HG03575 (cell line): Measurements from ENCODE around the gene SEMA4D.
"Not testable (repeated sequence)": the region's sequence is repeated elsewhere in the genome, so short reads cannot be mapped to it uniquely, and the experiment has no call there.

Experiments used
- ATAC-seq: cut with Tn5 transposase; IDR thresholded peaks from one replicate; pipeline ENCODE4 v1.9.1; 2021; ENCODE audit not compliant: unreplicated experiment, insufficient number of reproducible peaks, low FRiP score; ENCODE audit errors: extremely low read depth

SEMA4D gene

GRCh38 chr9:89486681-89487080, 11.2 kb downstream of the SEMA4D start:
- ATAC-seq = no peak

- no peak for ATAC-seq
Measured at GRCh38 chr9:89484475-89485404, 13.2 kb downstream of the SEMA4D start.

DNA sequence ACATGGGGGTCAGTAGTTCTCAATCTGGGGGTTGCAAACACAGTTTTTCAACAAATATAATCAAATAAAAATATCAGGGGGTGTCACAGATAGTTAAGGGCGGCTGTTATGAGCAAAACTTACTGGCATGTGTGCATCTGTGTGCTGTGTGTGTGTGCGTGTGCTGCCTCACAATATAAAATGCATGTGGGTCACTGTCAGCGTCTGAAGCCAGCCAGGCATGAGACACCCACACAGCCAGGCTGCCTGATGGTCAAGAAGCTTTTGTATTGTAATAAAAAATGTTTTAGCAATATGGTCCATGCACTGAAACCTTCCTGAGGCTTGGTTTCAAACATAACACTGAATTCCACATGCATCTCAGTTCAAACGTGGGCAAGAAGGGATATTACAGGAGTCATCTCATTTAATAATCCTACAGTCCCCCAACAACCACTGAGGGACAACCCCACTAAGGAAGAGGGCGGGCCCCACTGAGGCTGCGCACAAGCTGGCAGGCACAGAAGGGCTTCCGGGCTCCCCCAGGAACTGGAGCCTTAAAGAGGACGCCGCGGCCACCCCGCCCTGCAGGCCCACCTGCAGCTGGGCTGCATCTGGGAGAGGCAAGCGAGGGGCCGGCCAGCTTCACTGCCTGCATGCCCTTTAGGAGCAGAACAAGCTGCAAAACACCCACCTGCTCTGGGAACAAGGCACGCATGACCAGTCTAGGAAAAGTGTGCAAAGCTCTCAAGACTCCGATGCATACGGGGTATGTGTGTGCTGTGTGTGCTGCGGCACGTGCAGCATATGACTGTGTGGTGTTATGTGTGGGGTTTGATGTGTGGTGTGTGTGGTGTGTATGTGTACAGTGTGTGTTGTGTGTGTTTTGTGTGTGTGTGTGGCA, 14.1 kb downstream of the SEMA4D start:
- no peak for ATAC-seq

GRCh38 chr9:89482901-89483361, 15.0 kb downstream of the SEMA4D start:
- no peak for ATAC-seq

DNA sequence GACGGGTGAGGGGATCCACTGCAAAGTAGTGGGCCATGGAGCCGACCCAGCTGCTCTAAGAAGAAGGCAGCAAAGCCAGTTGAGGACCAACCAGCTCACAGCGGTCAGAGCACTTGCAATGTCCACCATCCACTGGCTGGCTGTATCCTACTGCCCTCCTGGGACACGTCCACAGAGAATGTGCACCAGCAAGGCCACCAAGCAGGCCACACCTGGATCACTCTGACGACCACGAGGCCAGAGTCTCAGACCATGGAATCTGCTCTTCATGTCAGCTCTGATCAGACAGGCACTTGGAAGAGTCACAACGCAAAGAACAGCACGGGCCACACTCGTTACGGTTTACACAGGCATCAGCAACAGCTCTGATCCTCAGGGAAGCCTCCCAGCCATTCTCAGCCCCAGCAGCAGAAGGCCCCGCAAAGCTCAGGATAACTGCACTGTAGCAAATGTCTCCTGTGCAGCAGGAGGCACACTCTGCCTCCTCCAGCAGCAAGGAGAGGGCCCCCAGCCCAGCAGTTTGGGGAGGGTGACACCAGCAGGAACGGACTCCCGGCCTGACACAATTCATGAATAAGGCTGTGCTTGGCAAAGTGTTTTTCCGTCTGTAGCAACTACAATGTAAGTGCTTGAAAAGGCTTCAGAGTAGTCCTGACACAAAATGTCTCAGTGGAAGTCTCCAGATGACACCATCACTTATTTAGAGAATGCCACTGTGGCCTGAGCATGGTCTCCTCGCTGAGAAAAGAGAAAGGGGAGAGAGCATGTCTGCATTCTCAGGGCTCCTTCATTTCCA, 15.7 kb downstream of the SEMA4D start:
- no peak for ATAC-seq

DNA sequence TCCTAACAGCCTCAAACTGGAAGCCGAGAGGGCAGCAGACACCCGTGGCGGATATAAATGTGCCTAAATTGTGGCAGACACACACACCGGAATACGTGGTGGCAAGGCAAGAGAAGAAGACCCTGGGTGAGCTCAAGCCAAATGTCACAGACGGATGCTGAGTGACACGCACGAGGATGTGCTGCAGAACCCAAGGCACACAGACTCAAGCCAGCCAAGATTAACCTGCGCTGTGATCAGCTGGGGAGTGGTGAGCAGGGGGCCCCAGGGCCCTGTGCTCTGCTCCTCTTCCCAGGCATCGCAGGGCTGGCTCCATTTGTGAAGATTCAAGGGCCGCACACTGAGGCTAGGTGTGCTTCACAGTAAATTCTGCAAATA, 16.4 kb downstream of the SEMA4D start:
- ATAC-seq = no peak

GRCh38 chr9:89480825-89481537, 16.9 kb downstream of the SEMA4D start:
- ATAC-seq = no peak

DNA sequence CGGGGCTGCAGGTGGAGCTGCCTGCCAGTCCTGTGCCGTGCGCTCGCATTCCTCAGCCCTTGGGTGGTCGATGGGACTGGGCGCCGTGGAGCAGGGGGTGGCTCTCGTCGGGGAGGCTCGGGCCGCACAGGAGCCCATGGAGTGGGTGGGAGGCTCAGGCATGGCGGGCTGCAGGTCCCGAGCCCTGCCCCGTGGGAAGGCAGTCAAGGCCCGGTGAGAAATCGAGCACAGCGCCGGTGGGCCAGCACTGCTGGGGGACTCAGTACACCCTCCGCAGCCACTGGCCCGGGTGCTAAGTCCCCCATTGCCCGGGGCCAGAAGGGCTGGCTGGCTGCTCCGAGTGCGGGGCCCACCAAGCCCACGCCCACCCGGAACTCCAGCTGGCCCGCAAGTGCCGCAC, 17.5 kb downstream of the SEMA4D start:
- ATAC-seq = not testable (repeated sequence)

- ATAC-seq = not testable (repeated sequence)
Measured at GRCh38 chr9:89479669-89480011, 18.3 kb downstream of the SEMA4D start.

GRCh38 chr9:89478821-89479668, 18.9 kb downstream of the SEMA4D start:
- no peak for ATAC-seq

DNA sequence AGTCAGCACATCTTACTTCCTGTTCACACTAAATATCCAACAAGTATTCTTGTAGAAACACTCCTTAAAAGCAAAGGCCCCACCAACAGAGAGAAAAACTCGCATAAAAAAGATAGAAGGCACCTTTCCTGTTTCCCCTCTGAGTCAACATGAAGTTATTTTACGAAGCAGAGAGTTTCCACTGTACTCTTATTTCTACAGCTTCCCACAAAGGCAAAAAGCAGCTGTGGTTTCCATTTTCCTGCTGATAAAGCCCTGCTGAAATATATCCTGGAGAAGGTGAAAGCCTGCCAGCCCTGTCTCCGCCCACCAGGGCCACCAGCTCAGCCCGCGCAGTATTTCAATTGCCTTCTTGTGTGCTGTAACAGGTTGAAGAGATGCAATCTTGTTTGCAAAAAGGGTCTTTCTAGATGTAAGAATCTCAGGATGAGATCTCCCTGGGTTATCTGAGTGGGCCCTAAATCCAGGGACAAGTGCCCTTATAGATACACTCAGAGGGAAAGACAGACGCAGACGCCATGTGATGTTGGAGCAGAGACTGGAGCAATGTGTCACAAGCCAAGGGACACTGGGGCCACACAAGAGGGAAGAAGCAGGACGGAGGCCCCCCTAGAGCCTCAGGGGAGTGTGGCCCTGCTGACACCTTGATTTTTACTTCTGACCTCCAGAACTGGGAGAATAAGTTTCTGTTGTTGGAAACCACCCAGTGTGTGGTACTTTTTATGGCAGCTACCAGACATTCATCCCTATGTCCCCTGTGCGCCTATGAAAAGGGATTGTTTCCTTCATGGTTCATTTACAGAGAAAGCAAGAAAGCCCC, 19.9 kb downstream of the SEMA4D start:
- ATAC-seq = no peak

GRCh38 chr9:89477384-89477783, 20.5 kb downstream of the SEMA4D start:
- no peak for ATAC-seq

GRCh38 chr9:89476546-89476945, 21.4 kb downstream of the SEMA4D start:
- ATAC-seq = no peak

- ATAC-seq = no peak
Measured at GRCh38 chr9:89475891-89476440, 21.9 kb downstream of the SEMA4D start.

DNA sequence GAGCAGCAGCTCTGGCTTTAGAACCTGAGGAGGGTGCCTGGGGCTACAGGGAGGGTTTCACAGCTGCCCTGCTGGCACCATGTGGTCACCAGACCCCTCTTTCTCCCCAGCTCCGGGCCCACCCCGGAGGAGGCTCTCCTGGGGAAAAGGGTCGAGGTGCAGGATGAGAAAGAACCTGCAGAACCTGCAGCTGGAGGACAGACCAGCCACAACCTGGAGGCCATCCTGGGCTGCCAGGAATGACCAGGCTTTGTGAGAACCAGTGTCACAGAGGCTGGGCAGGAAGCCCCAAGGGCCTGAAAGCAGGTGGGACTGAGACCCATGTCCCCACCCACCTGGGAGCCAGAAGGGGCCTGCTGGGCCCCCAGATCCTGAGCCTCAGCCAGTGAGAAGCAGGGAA, 23.0 kb downstream of the SEMA4D start:
- no peak for ATAC-seq

DNA sequence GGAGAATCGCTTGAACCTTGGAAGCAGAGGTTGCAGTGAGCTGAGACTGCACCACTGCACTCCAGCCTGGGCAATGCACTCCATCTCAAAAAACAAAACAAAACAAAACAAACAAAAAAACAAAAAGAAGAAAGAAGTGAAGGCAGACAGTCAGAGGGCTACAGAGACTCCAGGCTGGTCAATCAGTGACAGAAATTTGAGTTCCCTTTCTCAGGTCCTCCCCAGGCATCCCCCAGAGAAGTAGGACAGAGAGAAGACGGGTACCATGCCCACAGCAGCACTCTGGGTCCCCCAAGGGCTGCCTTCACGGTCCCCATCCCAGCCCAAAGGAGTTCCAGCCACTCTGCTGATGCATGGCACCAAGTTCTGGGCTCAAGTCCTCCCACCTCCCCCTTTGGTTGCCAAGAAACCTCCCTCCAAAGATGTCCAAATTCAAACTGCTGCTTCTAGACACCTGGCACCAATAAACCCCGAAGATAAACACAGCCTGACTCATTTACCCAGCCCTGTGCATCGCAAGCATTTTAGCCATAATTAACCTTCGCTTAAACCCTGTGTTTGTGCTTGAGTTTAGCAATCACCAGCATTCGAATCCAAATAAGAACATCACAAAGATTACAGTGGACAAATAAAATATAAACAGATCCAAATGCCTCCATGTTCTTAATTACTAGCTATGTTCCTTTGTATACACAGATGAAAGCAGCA, 24.0 kb downstream of the SEMA4D start:
- no peak for ATAC-seq
